ENCODE data around the gene SPOCK3.
"Not testable (repeated sequence)": the region's sequence is repeated elsewhere in the genome, so short reads cannot be mapped to it uniquely, and the experiment has no call there.

SPOCK3 gene

GRCh38 chr4:166798126-166798525 lies 436.2 kb downstream of the SPOCK3 start:
- DNase-seq: no peak

DNA sequence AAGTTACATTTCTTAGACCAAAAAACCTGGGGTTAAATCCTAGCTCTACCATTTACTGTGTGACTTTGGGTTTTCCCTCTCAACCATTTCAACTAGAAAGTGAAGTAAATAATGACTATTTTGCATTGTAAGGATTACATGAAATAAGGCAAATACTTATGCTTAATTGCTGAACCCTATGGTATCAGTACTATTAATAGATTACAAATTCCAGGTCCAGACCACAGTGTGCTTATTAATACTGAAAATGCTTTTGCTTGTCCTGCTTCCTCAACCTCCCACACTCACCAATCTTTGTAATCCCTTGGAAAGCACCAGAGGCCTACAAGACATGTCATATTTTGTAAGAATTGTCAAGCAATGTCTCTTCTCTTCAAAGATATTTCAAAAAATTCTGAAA lies 456.5 kb downstream of the SPOCK3 start:
- no peak for DNase-seq

DNA sequence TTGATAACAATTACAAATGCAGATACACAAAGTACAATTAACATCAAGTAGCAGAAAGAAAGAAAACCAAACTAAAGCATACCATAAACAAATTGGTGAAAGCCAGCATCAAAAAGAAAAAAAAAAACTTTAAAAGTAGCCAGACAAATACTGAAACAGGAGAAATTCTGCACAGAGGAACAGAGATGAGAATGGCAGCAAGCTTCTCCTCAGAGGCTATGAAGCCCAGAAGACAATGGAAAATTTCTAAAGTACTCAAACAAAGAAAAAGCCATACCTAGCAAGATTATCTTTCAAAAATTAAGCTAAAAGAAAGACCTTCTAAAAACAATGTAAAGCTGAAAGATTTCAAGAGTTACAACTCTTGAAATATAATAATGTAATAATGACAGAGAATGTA lies 471.3 kb downstream of the SPOCK3 start:
- no peak for DNase-seq

- no peak for DNase-seq
Observed at GRCh38 chr4:166741742-166742141, 492.6 kb downstream of the SPOCK3 start.

- DNase-seq: not testable (repeated sequence)
Observed at GRCh38 chr4:166739215-166739614, 495.1 kb downstream of the SPOCK3 start.

DNA sequence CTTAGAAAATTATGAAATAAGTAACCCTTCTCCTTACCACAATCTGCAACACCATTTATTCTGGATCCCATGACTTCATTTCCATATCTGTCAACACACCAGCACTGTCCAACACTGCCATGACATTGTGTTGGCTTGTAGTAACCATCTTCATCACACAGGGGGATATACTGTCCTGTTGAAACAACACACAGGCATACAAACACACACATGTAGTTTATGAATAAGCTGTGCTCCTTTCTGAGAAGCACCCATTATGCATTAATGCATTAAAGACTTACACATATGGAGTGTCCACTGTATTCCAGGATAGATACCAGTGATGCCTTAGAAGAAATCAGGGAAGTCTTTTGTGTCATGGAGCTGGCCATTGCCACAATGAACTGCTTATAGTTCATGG lies 496.9 kb downstream of the SPOCK3 start:
- no peak for DNase-seq

GRCh38 chr4:166735553-166735952 lies 498.7 kb downstream of the SPOCK3 start:
- no peak for DNase-seq

- no peak for DNase-seq
Observed at GRCh38 chr4:166734797-166735196, 499.5 kb downstream of the SPOCK3 start.

DNA sequence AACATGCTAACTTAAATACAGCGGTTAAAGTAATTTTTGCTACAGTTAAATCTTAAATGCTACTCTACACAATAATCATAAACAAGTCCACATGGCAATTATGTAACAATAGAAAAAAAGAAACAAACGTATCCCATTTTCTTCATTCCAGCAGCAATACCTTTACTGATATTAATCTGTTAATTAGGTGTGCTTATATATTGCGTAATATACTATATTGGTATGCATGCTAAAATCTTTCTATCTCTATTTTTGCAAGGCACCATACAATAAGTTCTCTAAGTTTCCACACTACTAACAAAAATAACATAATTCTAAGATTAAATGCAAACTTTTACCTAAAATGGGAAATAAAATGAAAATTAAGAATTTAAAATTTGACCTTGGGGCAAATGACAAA lies 500.6 kb downstream of the SPOCK3 start:
- no peak for DNase-seq

DNA sequence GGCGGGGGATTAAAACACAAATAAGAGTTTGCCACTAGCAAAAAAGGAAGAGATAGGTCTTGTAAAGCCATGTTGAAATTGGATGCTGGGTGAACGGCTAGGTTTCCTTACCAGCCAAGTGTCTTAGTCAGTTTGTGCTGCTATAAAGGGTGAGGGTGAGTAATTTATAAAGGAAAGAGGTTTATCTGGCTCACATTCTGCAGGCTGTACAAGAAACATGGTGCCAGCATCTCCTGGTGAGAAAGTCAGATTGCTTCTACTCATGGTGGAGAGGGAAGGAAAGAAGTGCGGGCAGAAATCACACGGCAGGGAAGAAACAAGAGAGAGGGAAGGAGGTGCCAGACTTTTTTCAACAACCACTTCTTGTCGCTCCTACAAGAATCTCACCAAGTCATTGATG lies 507.5 kb downstream of the SPOCK3 start:
- no peak for DNase-seq

DNA sequence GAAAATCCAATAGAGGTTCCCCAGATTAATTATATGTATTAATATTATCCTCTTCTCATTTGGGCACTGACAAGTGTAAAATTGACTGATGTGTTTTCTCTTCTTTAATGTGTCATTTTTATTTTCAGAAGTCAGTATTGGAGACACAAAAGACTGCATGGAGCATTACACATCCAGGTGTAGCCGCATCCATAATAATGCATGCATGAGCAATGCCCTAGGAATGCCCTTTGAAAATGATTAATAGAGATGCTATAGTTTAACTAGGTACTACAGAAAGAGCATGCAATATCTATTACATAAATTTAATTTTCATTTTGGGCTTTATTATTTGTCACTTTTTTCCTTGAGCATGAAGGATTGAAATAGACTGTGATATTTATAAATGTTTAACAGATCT lies 509.9 kb downstream of the SPOCK3 start:
- no peak for DNase-seq

DNA sequence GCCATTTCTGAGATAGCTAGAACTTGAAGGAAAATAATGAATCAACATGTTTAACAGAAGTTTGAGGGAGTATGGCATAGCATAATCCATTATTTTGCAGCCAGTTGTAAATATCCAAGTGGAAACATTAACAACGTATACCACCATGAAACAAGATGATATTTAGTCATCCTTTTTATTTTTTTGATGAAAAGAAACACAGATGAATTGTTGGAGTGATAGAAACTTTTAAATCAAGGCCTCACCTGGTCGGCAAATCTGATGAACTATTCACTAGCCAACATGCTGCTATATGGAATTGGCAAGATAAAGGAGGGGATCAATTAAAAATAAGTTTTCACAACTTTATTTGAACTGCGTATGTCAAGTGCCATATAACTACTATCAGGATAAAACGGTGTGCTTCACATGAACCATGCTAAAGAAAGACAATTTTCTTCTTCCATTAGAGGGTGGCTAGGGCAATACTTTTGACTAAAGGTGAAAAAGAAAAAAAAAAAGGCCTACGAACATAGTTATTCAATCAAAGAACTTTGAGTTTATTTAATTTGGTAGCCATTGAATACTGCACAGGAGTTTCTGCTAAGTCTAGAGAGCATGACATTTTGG lies 510.7 kb downstream of the SPOCK3 start:
- DNase-seq: no peak

DNA sequence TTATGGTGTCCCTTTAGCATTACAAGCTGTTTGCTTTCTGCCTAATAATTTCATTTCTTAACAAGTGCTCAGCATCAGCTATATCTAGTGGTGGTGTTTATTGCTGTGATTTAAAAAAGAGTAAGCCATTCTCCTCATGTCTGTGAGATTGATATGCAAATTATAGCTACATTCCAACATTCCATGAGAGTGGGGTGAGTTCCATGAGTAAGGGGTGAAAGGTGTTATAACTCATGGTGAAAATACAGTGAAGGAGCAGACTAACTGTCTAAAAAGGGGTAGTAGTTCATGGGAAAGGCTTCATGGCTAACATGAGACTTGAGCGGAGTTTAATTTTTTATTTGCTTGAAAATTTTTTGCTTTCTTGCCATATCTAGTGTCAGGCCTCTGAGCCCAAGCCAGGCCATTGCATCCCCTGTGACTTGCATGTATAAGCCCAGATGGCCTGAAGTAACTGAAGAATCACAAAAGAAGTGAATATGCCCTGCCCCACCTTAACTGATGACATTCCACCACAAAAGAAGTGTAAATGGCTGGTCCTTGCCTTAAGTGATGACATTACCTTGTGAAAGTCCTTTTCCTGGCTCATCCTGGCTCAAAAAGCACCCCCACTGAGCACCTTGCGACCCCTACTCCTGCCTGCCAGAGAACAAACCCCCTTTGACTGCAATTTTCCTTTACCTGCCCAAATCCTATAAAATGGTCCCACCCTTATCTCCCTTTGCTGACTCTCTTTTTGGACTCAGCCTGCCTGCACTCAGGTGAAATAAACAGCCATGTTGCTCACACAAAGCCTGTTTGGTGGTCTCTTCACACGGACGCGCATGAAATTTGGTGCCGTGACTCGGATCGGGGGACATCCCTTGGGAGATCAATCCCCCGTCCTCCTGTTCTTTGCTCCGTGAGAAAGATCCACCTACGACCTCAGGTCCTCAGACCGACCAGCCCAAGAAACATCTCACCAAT lies 518.3 kb downstream of the SPOCK3 start:
- not testable (repeated sequence) for DNase-seq

DNA sequence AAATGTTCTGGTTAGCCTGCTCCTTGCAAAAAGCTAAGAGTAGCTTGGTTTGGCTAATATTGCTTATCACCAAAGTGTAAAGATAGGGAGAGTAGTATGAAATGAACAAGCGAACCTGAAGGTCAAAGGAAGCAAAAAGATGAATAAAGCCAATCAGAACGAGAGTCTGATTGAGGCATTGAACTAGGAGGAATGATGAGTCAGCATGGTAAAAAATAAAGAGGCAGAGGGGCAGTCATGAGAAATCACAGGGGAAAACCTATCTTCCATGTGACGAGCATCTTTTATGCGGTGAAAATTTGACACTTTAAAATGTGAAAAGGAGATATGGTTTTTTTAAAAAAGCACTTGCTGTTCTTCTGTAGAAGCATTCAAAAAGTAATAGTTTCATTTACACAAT lies 533.7 kb downstream of the SPOCK3 start:
- DNase-seq: no peak

DNA sequence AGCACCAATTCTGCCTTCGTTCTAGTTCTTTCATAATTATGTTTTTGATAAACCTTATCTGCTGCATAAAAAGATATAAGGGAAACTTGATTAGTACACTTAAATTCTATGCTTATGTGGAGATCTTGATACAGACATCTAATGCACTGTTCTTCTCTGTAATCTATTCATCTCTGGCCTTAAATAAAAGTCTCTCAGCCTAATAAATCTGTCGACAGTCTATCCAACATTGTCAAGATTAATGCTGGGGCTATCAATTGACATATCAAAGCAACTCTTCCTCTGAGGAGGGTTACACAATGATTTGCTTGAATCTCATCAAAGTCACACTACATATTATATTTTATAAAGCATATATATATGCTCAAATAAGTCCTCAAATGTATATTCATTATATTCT lies 545.5 kb downstream of the SPOCK3 start:
- DNase-seq: no peak

GRCh38 chr4:166687828-166688227 lies 546.5 kb downstream of the SPOCK3 start:
- no peak for DNase-seq
